Aorta (tissue), 5 donors: ENCODE data around the gene NRCAM. TPM values are rescaled to one million over a fixed set of nuclear protein-coding genes. Genes with fewer than 3 reads are reported as not detected.

Experiments used
- ATAC-seq: fragments of 200-7000 bp; cut with Tn5 transposase; one replicate; pipeline ENCODE4 v1.9.1; 2022; ENCODE audit warnings: moderate library complexity; ENCODE audit not compliant: low FRiP score
- DNase-seq, 2 donors: peaks; one replicate each; pipeline ENCODE4 v3.0.0-alpha.2; 2020
- H3K27ac ChIP-seq, 2 donors: one replicate each; pipeline ENCODE4 v1.5.1; 2013; ENCODE audit warnings: low read length in 2 of 2, mild to moderate bottlenecking in 2 of 2, moderate library complexity in 2 of 2, control low read depth in 1 of 2, inconsistent platforms in 1 of 2, low read depth in 1 of 2
- H3K27me3 ChIP-seq, 2 donors: one replicate each; pipeline ENCODE4 v1.6.1; 2013; ENCODE audit warnings: control low read depth in 1 of 2, low read length in 1 of 2, mild to moderate bottlenecking in 1 of 2, moderate library complexity in 1 of 2; ENCODE audit not compliant: insufficient read depth in 2 of 2, control insufficient read depth in 1 of 2
- H3K36me3 ChIP-seq, 2 donors: one replicate each; pipeline ENCODE4 v1.6.1; 2013; ENCODE audit warnings: control low read depth in 1 of 2, low read length in 1 of 2, mild to moderate bottlenecking in 1 of 2; ENCODE audit not compliant: insufficient read depth in 2 of 2, control insufficient read depth in 1 of 2
- H3K4me1 ChIP-seq, 2 donors: one replicate each; pipeline ENCODE4 v1.6.1; 2013; ENCODE audit warnings: low read length in 2 of 2, control low read depth in 1 of 2, mild to moderate bottlenecking in 1 of 2, moderate library complexity in 1 of 2; ENCODE audit not compliant: insufficient read depth in 2 of 2, control insufficient read depth in 1 of 2
- H3K4me3 ChIP-seq, 2 donors: one replicate each; pipeline ENCODE4 v1.5.1; 2013; ENCODE audit warnings: low read length in 2 of 2, control low read depth in 1 of 2, mild to moderate bottlenecking in 1 of 2
- H3K9me3 ChIP-seq: one replicate; pipeline ENCODE4 v1.6.1; 2013; ENCODE audit warnings: mild to moderate bottlenecking, low read length; ENCODE audit not compliant: control insufficient read depth
- WGBS, 2 donors: extraction: QIAGEN DNeasy Blood & Tissue Kit; methylation state at CpG; one replicate each; pipeline ENCODE4 v1.1.7; 2013; 5-methylcytosine and 5-hydroxymethylcytosine counted together
- intact Hi-C, 2 donors: fragments of 100-400 bp; cut with DNase I; formaldehyde crosslinking; loops; one replicate each; pipeline versions ENCODE4 v1.14.2 to v1.15.0; 2022
- polyA plus RNA-seq, 2 donors: library from polyadenylated mRNA; stranded (reverse); fragments of 200-250 nt; gene quantifications; one replicate each; pipeline ENCODE4 v1.2.3, GENCODE V29; 2013
- total RNA-seq, 2 donors: library from RNA; stranded (reverse); fragmentation: NEBNext Ultra II Directional; extraction: Animal tissue kit (Norgen Biotek cat#: 25700); gene quantifications; one replicate each; pipeline ENCODE4 v1.2.1, GENCODE V29; 2021
- donor health status: healthy with polysubstance abuse.
- donor health status: Bipolar disorder and iron deficiency.
- donor health status: DM: no; HTN: no; CAD: no.
- donor health status: DM: no; HTN: no; CAD: no.
- donor health status: DM: yes; HTN: yes; CAD: no.

NRCAM gene
- total and polyA plus RNA-seq, 4 donors = under 0.01 to 1.8 (median 0.76) TPM

DNA sequence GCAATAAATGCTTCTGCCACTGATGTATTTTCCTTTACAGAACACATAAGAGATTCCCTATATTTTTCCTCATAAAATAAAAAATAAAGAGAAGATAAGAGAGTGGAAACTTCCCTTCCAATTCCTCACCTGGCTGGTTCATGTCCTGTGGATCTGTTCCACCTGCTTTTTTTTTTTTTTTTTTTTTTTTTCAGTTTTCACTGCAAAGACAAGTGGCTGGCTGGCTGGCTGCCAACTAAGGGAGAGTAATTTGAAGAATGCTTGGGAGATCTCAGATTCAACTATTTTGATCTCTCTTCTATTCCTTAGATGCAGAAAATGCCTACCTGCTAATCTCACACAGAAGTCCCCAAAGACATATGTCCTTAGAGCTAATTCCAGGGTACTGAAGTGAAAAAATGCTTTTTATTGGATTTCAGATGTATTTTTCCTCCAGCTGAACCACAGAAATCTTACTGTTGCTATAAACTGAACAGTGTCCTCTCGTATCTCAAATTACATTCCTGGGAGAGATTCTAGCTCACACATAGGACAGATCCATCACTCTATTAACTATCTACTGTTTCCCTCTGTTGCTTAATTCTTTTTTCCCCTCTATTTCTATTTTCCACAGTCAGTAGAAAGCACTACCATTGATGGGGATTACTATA, 120.8 kb downstream of the NRCAM start:
- Histone ChIP-seq H3K9me3 (no peaks in the 10 kb centered on the region), H3K36me3 (no peaks in the 10 kb centered on the region), H3K4me3 (no peak overlapping the region), H3K27ac (no peak overlapping the region), H3K27me3 (no peaks in the 10 kb centered on the region), H3K4me1 (no peaks in the 10 kb centered on the region)
- ATAC-seq = no peak
- no peak for DNase-seq
- intact Hi-C loops = no loop called here
- WGBS, 2 donors = 17 to 26% methylated on average over 1 of the region's 1 CpG

DNA sequence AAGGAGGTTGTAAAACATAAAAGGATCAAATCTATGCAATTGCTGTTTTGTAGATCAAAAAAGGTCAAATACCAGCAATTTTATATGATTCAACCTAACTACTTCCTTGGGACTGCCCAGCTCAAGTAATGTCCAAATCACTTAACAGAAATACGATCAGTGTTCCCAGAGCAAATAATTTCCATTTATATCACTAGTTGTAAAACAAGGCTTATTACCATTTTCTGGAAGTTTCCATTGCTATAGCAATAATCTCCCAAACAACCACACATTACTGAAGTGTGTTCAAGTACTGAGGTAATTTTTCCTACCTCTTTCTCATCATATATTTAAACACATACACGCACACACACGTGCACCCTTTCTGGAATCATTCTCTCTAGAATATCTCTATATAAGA, 123.3 kb downstream of the NRCAM start:
- WGBS, 2 donors = 56 to 64% methylated on average over 3 of the region's 3 CpGs
- ATAC-seq = no peak
- Histone ChIP-seq H3K4me3 (no peak overlapping the region), H3K27me3 (no peaks in the 10 kb centered on the region), H3K27ac (no peak overlapping the region), H3K9me3 (no peaks in the 10 kb centered on the region), H3K36me3 (no peaks in the 10 kb centered on the region), H3K4me1 (no peaks in the 10 kb centered on the region)
- intact Hi-C loops = no loop called here
- DNase-seq = no peak

DNA sequence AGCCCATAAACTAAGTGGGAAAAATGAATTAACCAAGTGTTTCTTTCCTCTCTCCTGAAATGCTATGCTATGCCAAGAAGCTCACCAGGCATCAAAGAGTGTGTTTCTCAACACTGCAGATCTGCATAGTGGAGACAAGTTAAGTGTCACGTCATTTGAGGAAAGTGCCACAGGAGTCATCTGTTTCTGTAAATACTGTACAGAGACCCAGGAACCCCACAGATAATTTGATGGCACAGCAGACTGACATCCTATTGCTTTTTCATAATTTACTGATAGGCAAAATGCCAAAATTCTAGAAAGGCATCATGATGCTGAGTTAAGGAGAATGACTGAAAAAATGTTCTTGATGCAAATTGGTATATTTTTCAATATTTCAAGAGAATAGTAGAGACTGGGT, 124.3 kb downstream of the NRCAM start:
- Histone ChIP-seq H3K27me3 (no peaks in the 10 kb centered on the region), H3K9me3 (no peaks in the 10 kb centered on the region), H3K4me3 (no peak overlapping the region), H3K36me3 (no peaks in the 10 kb centered on the region), H3K27ac (no peak overlapping the region), H3K4me1 (no peaks in the 10 kb centered on the region)
- intact Hi-C loops = no loop called here
- DNase-seq = no peak
- 52 to 55% methylated on average over 1 of the region's 1 CpG for WGBS, 2 donors
- ATAC-seq = no peak

DNA sequence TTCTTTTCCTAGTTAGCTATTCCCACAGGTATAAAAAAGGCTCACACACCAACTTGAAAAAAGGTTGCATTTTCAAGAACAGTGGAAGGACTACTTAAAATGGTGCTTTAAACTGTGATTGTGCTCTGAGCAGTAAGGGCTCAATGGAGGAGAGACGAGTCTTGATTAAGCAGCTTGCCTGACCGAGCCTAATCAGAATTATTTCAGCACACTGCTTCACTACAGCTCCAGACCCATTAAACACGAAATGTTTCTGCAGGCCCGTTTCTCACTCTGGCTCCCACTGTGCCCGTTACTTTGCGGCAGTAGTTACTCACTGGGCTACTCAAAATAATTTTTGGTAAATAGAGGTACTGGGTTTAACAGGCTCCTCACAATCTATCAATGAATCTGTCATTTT, 126.0 kb downstream of the NRCAM start:
- H3K36me3 ChIP-seq = no peaks in the 10 kb centered on the region
- H3K4me3 ChIP-seq = no peak overlapping the region
- DNase-seq (no peak), ATAC-seq (no peak)
- no peak overlapping the region for H3K27ac ChIP-seq
- H3K27me3 ChIP-seq = no peaks in the 10 kb centered on the region
- intact Hi-C loops = no loop called here
- H3K9me3 ChIP-seq = no peaks in the 10 kb centered on the region
- no peaks in the 10 kb centered on the region for H3K4me1 ChIP-seq
- WGBS, 2 donors = 80 to 83% methylated on average over 6 of the region's 6 CpGs

DNA sequence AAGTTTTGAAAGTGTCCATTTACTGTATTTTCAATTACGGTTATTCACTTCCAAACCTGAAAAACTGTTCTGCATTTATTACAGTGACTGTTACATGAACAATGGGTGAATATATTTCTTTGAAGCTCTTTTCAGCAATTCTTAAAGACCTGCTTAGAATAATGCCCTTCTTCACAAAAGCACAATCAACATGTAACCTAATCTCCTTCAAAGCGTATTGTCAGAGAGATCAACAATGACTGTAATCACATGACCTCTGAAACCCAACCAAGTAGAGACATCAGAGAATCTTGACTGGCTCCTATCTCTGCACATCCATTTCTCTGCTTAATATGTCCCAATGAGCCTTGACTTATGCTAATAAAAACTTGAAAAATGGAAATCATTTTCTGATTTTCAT, 126.7 kb downstream of the NRCAM start:
- ATAC-seq = no peak
- no peak for DNase-seq
- intact Hi-C loops = no loop called here
- Histone ChIP-seq H3K4me3 (no peak overlapping the region), H3K27ac (no peak overlapping the region), H3K4me1 (no peaks in the 10 kb centered on the region), H3K9me3 (no peaks in the 10 kb centered on the region), H3K27me3 (no peaks in the 10 kb centered on the region), H3K36me3 (no peaks in the 10 kb centered on the region)
- 81 to 82% methylated on average over 2 of the region's 2 CpGs for WGBS, 2 donors

DNA sequence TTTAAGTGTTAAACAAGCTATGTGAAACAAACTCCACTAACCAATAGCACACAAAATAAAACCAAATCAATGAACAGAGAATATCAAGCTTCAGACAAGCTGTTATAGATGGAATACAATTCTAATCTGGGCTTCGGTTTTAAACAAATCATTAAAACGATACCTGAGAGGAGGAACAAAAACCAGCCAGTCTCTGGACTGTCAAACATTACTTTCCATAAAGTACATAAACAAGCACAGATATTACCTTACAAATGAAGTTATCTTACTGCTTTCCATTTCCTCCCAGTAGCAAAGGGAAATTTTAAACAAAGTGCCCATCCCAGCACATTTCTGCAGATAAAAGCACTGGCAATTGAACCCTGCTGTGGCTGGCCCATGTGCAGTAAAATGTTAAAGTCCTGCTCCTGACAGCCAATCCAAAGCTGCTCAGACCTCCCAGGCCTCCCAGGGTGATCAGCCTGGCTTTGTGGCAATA, 128.0 kb downstream of the NRCAM start:
- H3K27ac ChIP-seq = no peak overlapping the region
- no peak for ATAC-seq
- H3K9me3 ChIP-seq = no peaks in the 10 kb centered on the region
- intact Hi-C loops = no loop called here
- H3K4me1 ChIP-seq = no peaks in the 10 kb centered on the region
- no peak for DNase-seq
- no peaks in the 10 kb centered on the region for H3K36me3 ChIP-seq
- 72 to 86% methylated on average over 2 of the region's 2 CpGs for WGBS, 2 donors
- no peak overlapping the region for H3K4me3 ChIP-seq
- H3K27me3 ChIP-seq = no peaks in the 10 kb centered on the region

DNA sequence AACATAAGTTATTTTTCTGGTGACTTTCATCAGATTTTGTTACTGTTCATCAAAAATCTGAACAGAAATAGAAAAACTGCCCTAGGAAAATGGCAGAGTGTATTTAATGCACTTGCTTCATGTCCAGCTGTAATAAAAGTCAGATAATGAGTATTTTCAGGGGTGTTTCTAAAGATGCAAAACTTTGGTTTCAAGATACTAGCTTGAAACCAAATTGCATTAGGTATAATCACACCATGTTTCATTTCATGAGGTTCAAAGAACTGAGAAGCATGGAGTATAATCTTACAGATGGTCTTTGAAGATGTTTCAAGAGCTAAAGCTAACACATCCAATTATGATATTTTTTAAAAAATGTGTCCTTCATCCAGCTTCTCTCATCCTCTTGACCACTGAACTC, 128.9 kb downstream of the NRCAM start:
- intact Hi-C loops = no loop called here
- Histone ChIP-seq H3K9me3 (no peaks in the 10 kb centered on the region), H3K27ac (no peak overlapping the region), H3K4me3 (no peak overlapping the region), H3K36me3 (no peaks in the 10 kb centered on the region), H3K4me1 (no peaks in the 10 kb centered on the region), H3K27me3 (no peaks in the 10 kb centered on the region)
- DNase-seq (no peak), ATAC-seq (no peak)

DNA sequence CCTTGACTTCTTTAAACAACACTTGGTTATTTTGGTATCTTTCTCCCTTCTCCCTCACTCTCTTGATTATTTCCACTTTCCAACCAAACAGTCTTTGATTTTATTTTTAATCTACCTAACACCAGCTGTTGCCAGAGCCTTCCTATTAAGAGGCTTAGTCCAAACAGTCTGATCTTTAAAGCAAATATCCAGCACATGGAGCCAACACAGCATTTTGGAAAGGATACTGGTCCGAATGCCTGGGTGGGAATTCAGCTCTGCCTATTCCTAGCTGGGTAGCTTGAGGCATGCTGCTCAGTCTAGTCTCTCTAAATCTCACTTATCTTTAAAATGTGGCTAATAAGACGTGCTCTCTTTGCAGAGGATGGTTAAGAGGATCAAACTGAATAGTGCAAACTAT, 129.3 kb downstream of the NRCAM start:
- Histone ChIP-seq H3K27me3 (no peaks in the 10 kb centered on the region), H3K27ac (no peak overlapping the region), H3K9me3 (no peaks in the 10 kb centered on the region), H3K36me3 (no peaks in the 10 kb centered on the region), H3K4me3 (no peak overlapping the region), H3K4me1 (no peaks in the 10 kb centered on the region)
- DNase-seq (no peak), ATAC-seq (no peak)
- WGBS, 2 donors = 63 to 69% methylated on average over 2 of the region's 2 CpGs
- intact Hi-C loops = no loop called here

DNA sequence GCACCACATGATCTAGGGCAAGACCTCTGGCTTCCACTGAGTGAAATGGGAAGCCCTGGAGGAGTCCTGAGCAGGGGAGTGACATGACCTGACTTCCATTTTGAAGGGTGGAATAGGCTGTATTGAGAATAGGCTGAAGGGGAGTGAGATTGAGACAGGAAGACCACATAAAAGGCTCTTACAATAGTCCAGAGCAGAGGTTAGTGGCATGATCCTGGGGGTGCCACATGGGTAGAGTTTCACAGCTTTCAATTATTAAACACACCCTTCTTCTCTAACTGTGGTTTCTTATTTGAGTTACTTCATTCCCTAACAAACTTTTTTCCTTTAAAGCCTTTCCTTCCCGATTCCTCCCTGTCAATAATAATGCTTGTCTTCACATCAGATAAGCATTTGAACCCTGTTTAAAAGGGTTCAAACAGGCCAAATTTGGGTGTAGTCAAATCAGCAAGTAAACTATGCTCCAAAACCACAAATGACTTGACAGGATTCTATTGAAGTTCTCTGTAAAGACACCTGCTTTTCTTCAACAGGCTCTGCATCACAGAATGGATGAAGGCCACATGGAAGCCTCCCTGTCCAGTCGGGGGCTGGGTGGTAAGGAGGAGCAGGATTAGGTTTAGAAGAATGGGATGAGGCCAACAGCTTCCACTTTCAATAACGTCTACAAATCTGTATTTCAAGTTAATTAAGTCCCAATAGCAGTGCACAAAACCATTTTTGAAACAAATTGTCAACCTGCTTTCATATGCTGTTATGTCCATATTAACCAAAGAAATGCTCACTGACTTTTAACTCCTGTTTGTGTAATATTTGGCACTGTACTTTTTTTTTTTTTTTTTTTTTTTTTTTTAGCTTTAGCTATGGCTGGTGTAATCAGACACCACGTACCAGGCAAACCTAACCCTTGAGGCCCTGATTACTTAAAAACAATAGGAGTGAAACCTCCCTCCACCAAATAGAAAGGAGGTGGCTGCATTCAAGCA, 131.9 kb downstream of the NRCAM start:
- no peaks in the 10 kb centered on the region for H3K36me3 ChIP-seq
- 74 to 75% methylated on average over 4 of the region's 4 CpGs for WGBS, 2 donors
- H3K9me3 ChIP-seq = no peaks in the 10 kb centered on the region
- intact Hi-C loops = no loop called here
- H3K4me3 ChIP-seq = no peak overlapping the region
- DNase-seq = no peak
- no peak for ATAC-seq
- H3K4me1 ChIP-seq = no peaks in the 10 kb centered on the region
- H3K27me3 ChIP-seq = no peaks in the 10 kb centered on the region
- H3K27ac ChIP-seq = no peak overlapping the region
